HL-60/S4 treated with retinoic acid at 250 ng/mL for 4 days and 3 days (cell line): ENCODE measurements around the gene SALL2.

ENCODE experiments used
- in situ Hi-C: fragments of 300-500 bp; cut with MboI; formaldehyde crosslinking; loops from 2 replicates; pipeline ENCODE4 v1.7.0; 2022; ENCODE audit warnings: low sequenced_read_pairs

Gene SALL2

GRCh38 chr14:21528381-21529348, 2.5 kb upstream of the SALL2 start:
- in situ Hi-C loops, result no loop called here

- in situ Hi-C loops, result no loop called here
Observed at GRCh38 chr14:21527318-21527679, 1.2 kb upstream of the SALL2 start.

- in situ Hi-C loops, result no loop called here
Observed at GRCh38 chr14:21526672-21527317, 649 bp upstream of the SALL2 start.

- in situ Hi-C loops, result no loop called here
Observed at GRCh38 chr14:21525571-21525961, 580 bp downstream of the SALL2 start.

GRCh38 chr14:21524575-21525490, 1.3 kb downstream of the SALL2 start:
- in situ Hi-C loops, result no loop called here

GRCh38 chr14:21523203-21523602, 2.9 kb downstream of the SALL2 start:
- in situ Hi-C loops, result no loop called here

- in situ Hi-C loops, result no loop called here
Observed at GRCh38 chr14:21521501-21521900, 4.6 kb downstream of the SALL2 start.

- in situ Hi-C loops, result no loop called here
Observed at GRCh38 chr14:21520767-21521166, 5.4 kb downstream of the SALL2 start.

- in situ Hi-C loops, result no loop called here
Observed at GRCh38 chr14:21518725-21519124, 7.4 kb downstream of the SALL2 start.

- in situ Hi-C loops, result no loop called here
Observed at GRCh38 chr14:21514341-21514740, 11.8 kb downstream of the SALL2 start.

- in situ Hi-C loops, result no loop called here
Observed at GRCh38 chr14:21510735-21511657, 15.2 kb downstream of the SALL2 start, which contains the start of gene METTL3. Gene METTL3 (minus strand): TSS chr14:21511340. CDS start chr14:21511223, 117 bp downstream.

- in situ Hi-C loops, result no loop called here
Observed at GRCh38 chr14:21509432-21510143, 16.6 kb downstream of the SALL2 start.

- in situ Hi-C loops, result no loop called here
Observed at GRCh38 chr14:21506557-21506956, 19.6 kb downstream of the SALL2 start.

- in situ Hi-C loops, result no loop called here
Observed at GRCh38 chr14:21505012-21505553, 21.1 kb downstream of the SALL2 start.

- in situ Hi-C loops, result no loop called here
Observed at GRCh38 chr14:21503376-21503775, 22.8 kb downstream of the SALL2 start.

- in situ Hi-C loops, result no loop called here
Observed at GRCh38 chr14:21501568-21501967, 24.6 kb downstream of the SALL2 start.

GRCh38 chr14:21498540-21499526, 27.3 kb downstream of the SALL2 start:
- in situ Hi-C loops, result no loop called here

GRCh38 chr14:21496453-21496852, 29.7 kb downstream of the SALL2 start:
- in situ Hi-C loops, result no loop called here
